ENCODE results near the gene SYNGR2.

Gene SYNGR2

GRCh38 chr17:78140169-78141051 lies 28.0 kb upstream of the SYNGR2 start:
- DNase-seq (ENCODE audit: extremely low spot score) = peak; percentile 100
- ChIA-PET POLR2A (interaction anchor here (0.6 to 3.1 kb wide), 4 partner anchors 9 to 47 kb away, joined by 3 to 19 read pairs (median 4); partner anchors contain the start of genes AFMID, TK1 and TMC6), CTCF (interaction anchor here (0.6 to 1.2 kb wide), 5 partner anchors 35 to 239 kb away, joined by 3 to 8 read pairs (median 3); no protein-coding TSS in a partner anchor)
- TF ChIP-seq TARDBP (IDR thresholded peaks at IDR 0.05) (no peak), BHLHE40 (IDR thresholded peaks at IDR 0.05; ENCODE audit: borderline replicate concordance) (no peak), ARNT (IDR thresholded peaks at IDR 0.05) (no peak), CTBP1 (IDR thresholded peaks at IDR 0.05; ENCODE audit: borderline replicate concordance) (no peak), FOXK2 (IDR thresholded peaks at IDR 0.05) (no peak), NFRKB (IDR thresholded peaks at IDR 0.05) (no peak), LEF1 (IDR thresholded peaks at IDR 0.05; ENCODE audit: borderline replicate concordance) (no peak), SUZ12 (IDR thresholded peaks at IDR 0.05) (no peak), FOXA1 (IDR thresholded peaks at IDR 0.05) (no peak), ZNF384 (IDR thresholded peaks at IDR 0.05) (peak; percentile 75), ELF4 (IDR thresholded peaks at IDR 0.05) (no peak), SP1 (IDR thresholded peaks at IDR 0.05) (peak; percentile 96), HDGF (IDR thresholded peaks at IDR 0.05; ENCODE audit: borderline replicate concordance) (peak; percentile 98; the same call in 1 of the 2 replicates), L3MBTL2 (conservative IDR thresholded peaks at IDR 0.05) (no peak; the same call in 1 of the 2 replicates), FOXM1 (IDR thresholded peaks at IDR 0.05; ENCODE audit: borderline replicate concordance) (no peak)
- TF ChIP-seq, protein P1, sequence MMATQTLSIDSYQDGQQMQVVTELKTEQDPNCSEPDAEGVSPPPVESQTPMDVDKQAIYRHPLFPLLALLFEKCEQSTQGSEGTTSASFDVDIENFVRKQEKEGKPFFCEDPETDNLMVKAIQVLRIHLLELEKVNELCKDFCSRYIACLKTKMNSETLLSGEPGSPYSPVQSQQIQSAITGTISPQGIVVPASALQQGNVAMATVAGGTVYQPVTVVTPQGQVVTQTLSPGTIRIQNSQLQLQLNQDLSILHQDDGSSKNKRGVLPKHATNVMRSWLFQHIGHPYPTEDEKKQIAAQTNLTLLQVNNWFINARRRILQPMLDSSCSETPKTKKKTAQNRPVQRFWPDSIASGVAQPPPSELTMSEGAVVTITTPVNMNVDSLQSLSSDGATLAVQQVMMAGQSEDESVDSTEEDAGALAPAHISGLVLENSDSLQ (IDR thresholded peaks at IDR 0.05) = peak; percentile 60; the same call in 1 of the 2 replicates

- DNase-seq (ENCODE audit: extremely low spot score) = no peak
- ChIA-PET POLR2A (interaction anchor here (0.8 to 3.1 kb wide), 3 partner anchors 13 to 45 kb away, joined by 4 to 19 read pairs (median 5); partner anchors contain the start of genes AFMID, TK1 and TMC6), CTCF (interaction anchor here (0.7 to 1.1 kb wide), 3 partner anchors 12 to 45 kb away, joined by 3 to 4 read pairs (median 3); partner anchors contain the start of genes AFMID and TK1)
- TF ChIP-seq NFRKB (IDR thresholded peaks at IDR 0.05) (no peak), BHLHE40 (IDR thresholded peaks at IDR 0.05; ENCODE audit: borderline replicate concordance) (no peak), FOXA1 (IDR thresholded peaks at IDR 0.05) (no peak), LEF1 (IDR thresholded peaks at IDR 0.05; ENCODE audit: borderline replicate concordance) (no peak), ARNT (IDR thresholded peaks at IDR 0.05) (no peak), L3MBTL2 (conservative IDR thresholded peaks at IDR 0.05) (no peak), ZNF384 (IDR thresholded peaks at IDR 0.05) (no peak), FOXK2 (IDR thresholded peaks at IDR 0.05) (no peak), SUZ12 (IDR thresholded peaks at IDR 0.05) (no peak)
- TF ChIP-seq, protein P1 (IDR thresholded peaks at IDR 0.05) = no peak
These were observed 26.8 kb upstream of the SYNGR2 start for GRCh38 chr17:78141437-78142118.

GRCh38 chr17:78142119-78142861 lies 26.1 kb upstream of the SYNGR2 start:
- no peak for DNase-seq (ENCODE audit: extremely low spot score)
- ChIA-PET POLR2A (interaction anchor here (0.8 to 3.1 kb wide), 3 partner anchors 14 to 45 kb away, joined by 4 to 19 read pairs (median 5); partner anchors contain the start of genes AFMID, TK1 and TMC6), CTCF (interaction anchor here (0.7 to 1.1 kb wide), 3 partner anchors 11 to 45 kb away, joined by 3 to 4 read pairs (median 3); partner anchors contain the start of genes AFMID and TK1)
- no peak for TF ChIP-seq ZNF384 (IDR thresholded peaks at IDR 0.05)
- no peak for TF ChIP-seq FOXK2 (IDR thresholded peaks at IDR 0.05)
- no peak for TF ChIP-seq NFRKB (IDR thresholded peaks at IDR 0.05)
- TF ChIP-seq FOXA1 (IDR thresholded peaks at IDR 0.05) = no peak
- TF ChIP-seq L3MBTL2 (conservative IDR thresholded peaks at IDR 0.05) = no peak
- TF ChIP-seq, protein P1 (IDR thresholded peaks at IDR 0.05) = no peak
- TF ChIP-seq CTBP1 (IDR thresholded peaks at IDR 0.05; ENCODE audit: borderline replicate concordance) = no peak
- no peak for TF ChIP-seq ELF4 (IDR thresholded peaks at IDR 0.05)

DNA sequence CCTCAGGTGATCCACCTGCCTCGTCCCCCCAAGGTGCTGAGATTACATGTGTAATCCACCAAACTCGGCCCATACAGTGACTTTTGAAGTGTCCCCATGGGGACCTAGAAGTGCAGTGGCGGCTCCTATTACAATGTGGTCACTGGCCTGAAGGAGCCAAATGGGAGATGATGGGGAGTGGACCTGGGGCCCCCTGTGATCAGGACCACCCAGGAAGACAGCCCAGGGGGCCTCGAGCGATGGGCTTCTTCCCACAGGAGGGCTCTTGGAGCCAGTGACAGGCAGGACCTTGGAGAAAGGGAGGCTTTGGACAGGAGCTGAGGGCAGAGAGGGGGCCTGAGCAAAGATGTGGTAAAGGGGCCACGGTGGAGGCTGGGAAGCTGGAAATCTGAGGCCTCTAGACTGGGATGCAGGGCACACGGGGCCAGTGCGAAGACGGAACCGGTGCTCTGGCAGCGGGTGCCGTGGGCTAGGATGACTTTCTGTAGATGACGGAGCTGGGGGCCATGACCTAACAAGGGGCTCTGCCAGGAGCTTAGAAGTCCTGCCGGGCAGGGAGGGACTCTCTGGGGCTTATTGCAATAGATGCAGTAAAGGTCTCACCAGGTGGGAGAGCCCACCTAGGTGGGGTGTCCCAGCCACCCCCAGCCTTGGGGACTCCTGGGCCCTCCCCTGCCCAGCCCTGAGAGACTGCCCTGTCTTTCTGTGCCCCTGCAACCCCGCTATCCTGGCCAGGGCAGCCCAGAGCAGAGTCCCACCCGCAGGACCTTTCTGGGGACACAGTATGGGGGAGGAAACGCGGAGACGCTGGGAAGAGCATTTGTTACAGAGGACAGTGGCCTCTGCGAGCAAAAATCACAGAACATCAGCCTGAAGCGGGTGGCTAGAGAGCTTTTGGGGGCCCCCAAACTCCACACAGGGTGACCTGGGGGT lies 24.9 kb upstream of the SYNGR2 start:
- no peak for DNase-seq (ENCODE audit: extremely low spot score)
- CTCF ChIA-PET = interaction anchor here (2.0 kb wide), 1 partner anchor 8 kb away, joined by 6 read pairs; no protein-coding TSS in a partner anchor
- POLR2A ChIA-PET = interaction anchor here (1.5 to 2.2 kb wide), 3 partner anchors 9 to 43 kb away, joined by 5 to 8 read pairs (median 6); partner anchors contain the start of genes AFMID, TK1 and TMC6
- TF ChIP-seq ZNF384 (IDR thresholded peaks at IDR 0.05) (no peak), BHLHE40 (IDR thresholded peaks at IDR 0.05; ENCODE audit: borderline replicate concordance) (no peak), FOXK2 (IDR thresholded peaks at IDR 0.05) (no peak), SUZ12 (IDR thresholded peaks at IDR 0.05) (no peak), FOXA1 (IDR thresholded peaks at IDR 0.05) (no peak), LEF1 (IDR thresholded peaks at IDR 0.05; ENCODE audit: borderline replicate concordance) (no peak), L3MBTL2 (conservative IDR thresholded peaks at IDR 0.05) (no peak), SP1 (IDR thresholded peaks at IDR 0.05) (no peak), CTBP1 (IDR thresholded peaks at IDR 0.05; ENCODE audit: borderline replicate concordance) (no peak), TARDBP (IDR thresholded peaks at IDR 0.05) (no peak), HDGF (IDR thresholded peaks at IDR 0.05; ENCODE audit: borderline replicate concordance) (no peak), ARNT (IDR thresholded peaks at IDR 0.05) (no peak), ELF4 (IDR thresholded peaks at IDR 0.05) (no peak)
- TF ChIP-seq, protein P1 (IDR thresholded peaks at IDR 0.05) = no peak

All from HEK293T (cell line).